Neutrophil (primary cell): Measurements from ENCODE around the gene RNF26.

ENCODE experiments used
- H3K27ac ChIP-seq: fragments of 200-600 bp; sonication (generic); 2 replicates; pipeline ENCODE4 v1.5.1; 2016; ENCODE audit warnings: mild to moderate bottlenecking, moderate library complexity
- H3K27me3 ChIP-seq: fragments of 200-600 bp; sonication (generic); 2 replicates; pipeline ENCODE4 v1.6.0; 2016; ENCODE audit warnings: mild to moderate bottlenecking
- H3K36me3 ChIP-seq: fragments of 200-600 bp; sonication (generic); 2 replicates; pipeline ENCODE4 v1.5.1; 2017
- H3K4me1 ChIP-seq, 2 experiments: fragments of 200-600 bp in 1 of 2; sonication (generic) in 1 of 2; 1 replicate in 1 of 2; 2 replicates in 1 of 2; pipeline versions ENCODE4 v1.5.1 to v1.6.1; 2013 to 2016; ENCODE audit warnings: low read depth in 1 of 2, low read length in 1 of 2, mild to moderate bottlenecking in 1 of 2, moderate library complexity in 1 of 2; ENCODE audit not compliant: control insufficient read depth in 1 of 2, insufficient read depth in 1 of 2
- H3K4me3 ChIP-seq, 2 experiments: fragments of 200-600 bp in 1 of 2; sonication (generic) in 1 of 2; 1 replicate in 1 of 2; 2 replicates in 1 of 2; pipeline ENCODE4 v1.5.1; 2013 to 2016; ENCODE audit warnings: low read depth in 1 of 2, low read length in 1 of 2, mild to moderate bottlenecking in 1 of 2, moderate library complexity in 1 of 2
- H3K9me3 ChIP-seq: fragments of 200-600 bp; sonication (generic); 2 replicates; pipeline ENCODE4 v1.5.1; 2016
- TF ChIP-seq, protein P1 (sequence below): fragments of 200-600 bp; sonication (generic); IDR thresholded peaks from 2 replicates; pipeline ENCODE4 v1.5.1; 2016; ENCODE audit warnings: antibody characterized with exemption

RNF26 gene

DNA sequence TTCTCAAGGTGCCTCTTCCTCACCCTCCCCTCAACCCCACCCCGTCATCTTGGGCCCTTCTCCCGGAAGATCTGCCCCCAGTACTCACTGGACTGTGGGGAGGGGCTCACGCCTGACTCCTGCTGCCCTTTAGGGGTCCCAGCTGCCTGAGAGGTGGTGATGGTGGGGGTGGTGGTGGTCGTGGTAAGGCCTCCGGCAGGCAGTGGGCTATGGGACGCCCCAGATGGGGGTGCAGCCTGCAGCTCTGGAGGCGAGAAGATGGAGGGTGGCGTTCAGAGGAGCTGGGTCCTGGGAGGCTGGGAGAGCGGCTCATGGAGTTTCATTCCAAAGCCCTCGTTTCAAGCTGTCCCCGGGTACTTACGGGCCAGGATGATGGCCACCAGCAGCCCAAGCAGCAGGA lies 11.4 kb downstream of the RNF26 start:
- H3K9me3 ChIP-seq = no peaks in the 10 kb centered on the region
- peaks cover 6 to 7% of the 10 kb centered on the region in 2 experiments for H3K4me1 ChIP-seq

DNA sequence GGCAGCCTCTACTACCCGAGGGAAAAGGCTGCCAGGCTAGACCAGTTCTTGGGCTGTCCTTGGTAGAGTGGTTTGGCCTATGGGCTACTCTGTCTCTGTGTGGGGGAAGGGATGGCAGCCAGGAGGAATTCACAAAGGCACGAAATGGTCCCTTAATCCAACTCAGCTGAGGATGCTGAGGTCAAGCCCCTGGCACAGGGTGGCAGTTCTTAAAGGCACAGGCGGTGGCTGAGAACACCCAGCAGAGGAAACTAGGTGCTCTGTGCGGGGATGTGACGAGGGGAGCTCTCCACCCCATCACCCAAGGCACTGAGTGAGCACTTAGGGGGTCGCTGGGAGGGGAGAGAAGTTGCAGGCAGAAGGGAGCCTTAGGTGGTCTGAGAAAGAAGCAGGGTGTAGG lies 12.3 kb downstream of the RNF26 start, which contains the start of gene MFRP:
TSS of gene MFRP (minus strand) at position 101 of the 400 bp plus-strand sequence. CDS start 192 bp downstream, outside the sequence.
- H3K4me3 ChIP-seq = no peak within 1 kb of the TSS
- no peaks in the 10 kb centered on the region for H3K4me1 ChIP-seq
- H3K9me3 ChIP-seq = no peaks in the 10 kb centered on the region
- H3K27me3 ChIP-seq = peaks cover 80% of the 10 kb centered on the region
- TF ChIP-seq, protein P1, sequence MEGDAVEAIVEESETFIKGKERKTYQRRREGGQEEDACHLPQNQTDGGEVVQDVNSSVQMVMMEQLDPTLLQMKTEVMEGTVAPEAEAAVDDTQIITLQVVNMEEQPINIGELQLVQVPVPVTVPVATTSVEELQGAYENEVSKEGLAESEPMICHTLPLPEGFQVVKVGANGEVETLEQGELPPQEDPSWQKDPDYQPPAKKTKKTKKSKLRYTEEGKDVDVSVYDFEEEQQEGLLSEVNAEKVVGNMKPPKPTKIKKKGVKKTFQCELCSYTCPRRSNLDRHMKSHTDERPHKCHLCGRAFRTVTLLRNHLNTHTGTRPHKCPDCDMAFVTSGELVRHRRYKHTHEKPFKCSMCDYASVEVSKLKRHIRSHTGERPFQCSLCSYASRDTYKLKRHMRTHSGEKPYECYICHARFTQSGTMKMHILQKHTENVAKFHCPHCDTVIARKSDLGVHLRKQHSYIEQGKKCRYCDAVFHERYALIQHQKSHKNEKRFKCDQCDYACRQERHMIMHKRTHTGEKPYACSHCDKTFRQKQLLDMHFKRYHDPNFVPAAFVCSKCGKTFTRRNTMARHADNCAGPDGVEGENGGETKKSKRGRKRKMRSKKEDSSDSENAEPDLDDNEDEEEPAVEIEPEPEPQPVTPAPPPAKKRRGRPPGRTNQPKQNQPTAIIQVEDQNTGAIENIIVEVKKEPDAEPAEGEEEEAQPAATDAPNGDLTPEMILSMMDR = no peak
- no peaks in the 10 kb centered on the region for H3K36me3 ChIP-seq
- no peak within 1 kb of the TSS for H3K27ac ChIP-seq

More for the DNA sequence above, 11.4 kb downstream of the RNF26 start:
- Histone ChIP-seq H3K4me3 (no peak overlapping the region), H3K27me3 (peaks cover 83% of the 10 kb centered on the region), H3K36me3 (no peaks in the 10 kb centered on the region), H3K27ac (no peak overlapping the region)
- TF ChIP-seq, protein P1 = no peak

DNA sequence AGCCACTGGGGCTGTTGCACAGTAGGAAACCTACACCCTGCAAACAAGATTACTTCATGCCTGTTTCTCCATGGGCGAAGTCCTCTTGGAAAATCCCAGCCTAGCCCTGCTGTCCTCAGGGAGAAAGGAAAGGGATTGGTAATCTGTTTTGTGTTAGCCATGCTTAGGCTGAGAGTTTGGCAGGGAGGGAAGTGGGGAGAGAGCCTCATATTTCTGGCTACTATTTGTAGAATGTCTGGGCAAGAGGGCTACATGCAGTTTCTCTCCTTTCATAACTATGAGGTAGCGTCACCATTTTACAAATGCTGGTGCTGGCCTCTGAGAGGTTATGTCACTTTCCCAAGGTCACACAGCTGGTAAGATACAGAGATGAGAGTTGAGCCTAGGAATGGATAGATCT lies 12.9 kb downstream of the RNF26 start:
- H3K4me1 ChIP-seq = no peaks in the 10 kb centered on the region
- peaks cover 80% of the 10 kb centered on the region for H3K27me3 ChIP-seq
- H3K4me3 ChIP-seq = no peak overlapping the region
- TF ChIP-seq, protein P1 = no peak
- H3K36me3 ChIP-seq = no peaks in the 10 kb centered on the region
- no peaks in the 10 kb centered on the region for H3K9me3 ChIP-seq
- no peak overlapping the region for H3K27ac ChIP-seq

DNA sequence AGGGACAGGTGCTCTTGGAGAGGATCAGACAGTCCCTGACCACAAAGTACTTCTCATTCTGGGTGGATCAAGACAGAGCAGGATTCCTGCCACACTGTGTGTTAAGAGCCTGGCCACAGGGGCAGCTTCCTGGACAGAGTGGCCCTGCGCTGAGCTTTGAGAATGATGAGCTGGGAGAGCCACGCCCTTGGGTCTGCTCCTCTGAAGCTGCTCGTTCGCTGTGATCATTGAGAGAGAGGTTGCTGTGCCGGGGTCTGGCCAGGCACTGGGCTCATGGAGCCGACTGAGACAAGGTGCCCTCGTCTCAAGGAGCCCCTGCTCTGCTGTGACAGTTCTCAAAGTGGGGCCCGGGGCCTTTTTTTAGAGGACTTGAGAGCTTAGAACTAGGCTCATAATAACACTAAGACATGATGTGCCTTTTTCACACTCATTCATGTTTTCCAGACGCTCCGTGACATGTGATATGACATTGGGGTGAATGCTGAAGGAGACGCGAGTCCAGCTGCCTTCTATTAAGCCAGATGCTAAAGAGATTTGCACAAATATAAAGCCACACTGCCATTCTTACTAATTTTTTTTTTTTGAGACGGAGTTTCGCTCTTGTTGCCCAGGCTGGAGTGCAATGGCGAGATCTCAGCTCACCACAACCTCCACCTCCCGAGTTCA lies 13.7 kb downstream of the RNF26 start:
- Histone ChIP-seq H3K9me3 (no peaks in the 10 kb centered on the region), H3K4me3 (no peak overlapping the region), H3K36me3 (no peaks in the 10 kb centered on the region), H3K4me1 (no peaks in the 10 kb centered on the region), H3K27me3 (peaks cover 79% of the 10 kb centered on the region), H3K27ac (no peak overlapping the region)
- TF ChIP-seq, protein P1 = no peak

DNA sequence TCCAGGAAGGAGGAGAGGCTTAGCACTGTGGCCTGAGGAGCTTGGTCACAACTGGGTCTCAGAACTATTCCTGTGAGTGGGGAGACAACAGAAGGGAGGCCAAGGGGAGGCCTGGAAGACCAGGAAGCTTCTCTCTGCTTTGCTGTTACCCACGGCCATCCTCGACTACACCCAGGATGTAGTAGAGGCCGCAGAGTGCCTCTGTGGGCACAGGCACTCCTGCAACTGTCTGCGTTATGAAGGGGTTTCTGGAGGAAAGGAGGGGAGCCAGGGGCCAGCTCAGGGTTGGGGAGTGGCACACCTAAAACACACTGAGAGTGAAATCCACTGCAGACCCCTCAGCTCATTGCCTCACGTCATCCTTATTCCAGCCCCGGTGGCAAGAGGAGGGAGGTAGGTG lies 16.0 kb downstream of the RNF26 start:
- Histone ChIP-seq H3K36me3 (no peaks in the 10 kb centered on the region), H3K4me1 (no peaks in the 10 kb centered on the region), H3K4me3 (no peak overlapping the region), H3K9me3 (no peaks in the 10 kb centered on the region), H3K27me3 (peaks cover 75% of the 10 kb centered on the region), H3K27ac (no peak overlapping the region)
- TF ChIP-seq, protein P1 = no peak
